A172 (cell line): ENCODE measurements around the gene SRPK3. TPM values are rescaled to one million over a fixed set of nuclear protein-coding genes. Genes with fewer than 3 reads are reported as not detected.
"Not testable (repeated sequence)": the region's sequence is repeated elsewhere in the genome, so short reads cannot be mapped to it uniquely, and the experiment has no call there.

Experiments used
- DNase-seq: peaks from one replicate; pipeline ENCODE4 v3.0.0-alpha.2; 2015; ENCODE audit warnings: low spot score
- total RNA-seq: library from RNA; depleted of rRNA; stranded (reverse); fragments of >200 nt; shearing (Covaris generic); gene quantifications from 2 replicates; pipeline ENCODE4 v1.2.3, GENCODE V29; 2014; rRNA removed

The SRPK3 gene
- 0.59 and 2.2 TPM in 2 replicates for total RNA-seq

DNA sequence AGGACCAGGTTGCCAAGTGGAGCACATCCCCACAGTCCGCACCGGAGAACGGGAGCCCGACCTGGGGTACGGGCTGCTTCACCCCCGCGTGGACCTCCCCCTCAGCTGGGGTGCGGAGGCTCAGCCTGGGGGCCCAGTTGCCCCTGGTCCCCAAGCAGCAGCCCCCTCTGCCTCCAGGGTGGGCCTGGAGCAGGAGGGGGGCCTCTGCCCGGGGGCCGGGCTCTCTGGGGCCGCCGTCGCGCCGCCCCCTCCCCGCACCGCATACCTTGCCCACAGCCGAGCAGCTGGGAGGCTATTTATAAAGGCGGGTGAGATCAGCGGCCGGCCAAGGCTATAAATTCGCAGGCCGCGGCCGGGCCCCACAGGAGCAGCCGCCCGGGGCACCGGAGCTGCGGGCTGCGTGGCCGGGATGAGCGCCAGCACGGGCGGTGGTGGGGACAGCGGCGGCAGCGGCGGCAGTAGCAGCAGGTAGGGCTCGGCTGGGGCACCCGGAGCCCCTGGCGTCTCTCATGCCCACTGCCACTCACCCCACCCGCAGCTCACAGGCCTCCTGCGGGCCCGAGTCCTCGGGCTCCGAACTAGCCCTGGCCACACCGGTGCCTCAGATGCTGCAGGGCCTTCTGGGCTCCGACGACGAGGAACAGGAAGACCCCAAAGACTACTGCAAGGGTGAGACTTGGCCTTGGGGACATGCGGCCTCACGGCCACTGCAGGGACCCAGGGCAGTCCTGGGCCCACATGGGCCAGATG lies at the start of gene SRPK3:
TSS of gene SRPK3 (plus strand) at position 364 of the 750 bp plus-strand sequence. CDS start at position 410, 46 bp downstream.
- DNase-seq = peak; percentile 41

GRCh38 chrX:153731117-153731844 lies 49.6 kb upstream of the SRPK3 start:
- DNase-seq = no peak

DNA sequence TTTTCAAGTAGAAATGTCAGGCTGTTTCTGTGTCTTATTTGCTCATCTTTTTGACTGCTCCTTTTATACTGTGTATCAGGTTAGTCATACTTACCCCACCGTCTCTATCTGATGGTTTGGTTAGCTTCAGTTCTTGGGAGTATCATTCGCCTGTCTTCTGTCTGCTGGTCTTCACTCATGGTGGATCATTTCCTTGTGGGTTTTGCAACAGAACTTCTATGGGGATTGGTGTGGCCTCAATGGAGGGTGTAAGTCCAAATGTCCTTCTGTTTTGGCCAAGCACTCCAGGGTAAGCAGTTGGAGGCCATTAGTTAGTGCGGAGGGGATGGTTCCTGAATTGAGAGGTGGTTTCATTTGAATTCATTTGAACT lies 49.0 kb upstream of the SRPK3 start:
- DNase-seq = no peak

DNA sequence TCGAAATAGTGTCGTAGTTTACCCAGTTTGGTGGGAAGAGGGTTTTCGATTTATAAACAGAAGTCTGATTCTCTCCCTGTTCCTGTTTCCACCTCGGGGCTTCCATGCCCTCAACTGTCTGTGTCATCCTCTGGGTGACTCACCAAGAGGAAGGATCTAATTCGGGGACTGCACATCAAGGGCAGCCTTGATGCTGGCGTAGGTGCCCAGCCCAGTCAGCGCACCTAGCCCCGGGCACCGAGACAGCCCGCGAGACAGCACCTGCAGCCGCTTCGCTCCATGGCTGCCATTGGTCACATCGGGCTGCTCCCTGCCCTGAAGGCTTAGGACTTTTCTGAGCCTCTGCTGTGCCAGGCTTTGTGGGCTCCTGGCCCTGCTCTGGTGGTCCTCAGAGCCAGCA lies 48.4 kb upstream of the SRPK3 start:
- peak; percentile 69 for DNase-seq

DNA sequence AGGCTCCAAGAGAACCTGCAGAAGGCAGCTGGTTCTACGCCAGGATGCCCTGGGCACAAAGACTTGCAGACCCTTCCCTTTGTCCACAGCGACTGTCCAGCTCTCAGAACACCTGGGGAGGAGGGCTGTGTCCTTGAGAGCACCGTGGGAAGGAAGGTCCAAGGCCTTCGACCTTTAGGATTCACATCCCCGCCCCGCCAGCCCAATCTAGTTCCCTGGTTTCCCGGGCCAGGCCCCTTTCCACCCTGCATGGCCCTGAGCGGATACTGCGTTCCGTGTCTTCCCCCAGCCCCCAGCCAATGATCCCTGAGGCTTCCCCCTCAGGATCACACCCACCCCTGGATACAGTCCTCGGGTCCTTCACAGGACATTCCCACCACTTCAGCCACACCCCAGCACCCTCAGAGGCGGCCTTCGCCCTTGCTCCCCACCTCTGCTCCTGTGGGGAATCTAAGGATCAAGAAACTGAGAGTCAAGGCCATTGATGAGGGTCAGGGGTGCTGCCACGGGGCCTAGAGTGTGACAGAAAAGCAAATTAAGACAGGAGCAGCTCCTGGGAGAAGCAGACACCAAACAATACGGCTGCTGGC lies 47.1 kb upstream of the SRPK3 start:
- DNase-seq = no peak

- no peak for DNase-seq
Measured at GRCh38 chrX:153734871-153735270, 46.0 kb upstream of the SRPK3 start.

DNA sequence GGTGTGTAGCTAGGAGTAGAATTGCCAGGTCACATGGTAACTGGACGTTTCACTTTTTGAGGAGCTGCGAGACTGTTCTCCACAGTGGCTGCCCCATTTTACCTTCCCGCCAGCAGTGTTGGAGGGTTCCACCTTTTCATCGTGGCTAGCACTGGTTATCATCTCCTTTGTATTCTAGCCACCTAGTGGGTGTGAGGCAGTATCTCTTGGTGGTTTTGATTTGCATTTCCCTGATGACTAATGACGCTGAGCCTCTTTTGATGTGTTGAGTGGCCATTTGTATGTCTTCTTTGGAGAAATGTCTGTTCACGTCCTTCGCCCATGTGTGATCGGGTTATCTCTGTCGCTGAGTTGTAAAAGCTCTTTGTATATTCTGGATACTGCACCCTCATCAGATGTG lies 45.6 kb upstream of the SRPK3 start:
- peak; percentile 29 for DNase-seq

GRCh38 chrX:153736071-153736820 lies 44.6 kb upstream of the SRPK3 start:
- no peak for DNase-seq

DNA sequence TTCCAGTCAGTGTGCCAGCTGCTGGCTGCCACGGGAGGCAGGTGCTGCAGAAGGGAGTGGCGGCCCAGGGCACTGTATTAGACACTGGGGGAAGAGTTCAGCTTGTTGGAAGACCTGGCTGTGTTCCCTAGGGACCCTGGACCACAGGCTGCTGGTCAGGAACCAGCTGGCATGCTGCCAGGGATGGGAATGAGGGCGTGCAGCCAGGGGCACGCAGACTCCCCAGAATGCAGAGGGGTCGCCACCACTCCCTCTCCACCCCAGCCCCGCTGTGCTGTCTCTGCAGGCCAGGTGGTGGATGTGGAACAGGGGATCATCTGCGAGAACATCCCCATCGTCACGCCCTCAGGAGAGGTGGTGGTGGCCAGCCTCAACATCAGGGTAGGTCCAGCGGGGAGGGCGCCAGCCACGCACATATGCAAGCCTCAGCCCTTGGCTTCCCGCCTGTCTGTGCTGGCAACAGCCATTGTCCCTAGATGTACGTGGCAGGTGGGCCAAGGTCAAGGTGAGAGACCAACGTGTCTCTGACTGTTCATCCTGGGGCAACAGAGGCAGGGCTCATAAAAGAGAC lies 43.9 kb upstream of the SRPK3 start:
- no peak for DNase-seq

- DNase-seq = no peak
Measured at GRCh38 chrX:153738056-153738605, 42.7 kb upstream of the SRPK3 start.

DNA sequence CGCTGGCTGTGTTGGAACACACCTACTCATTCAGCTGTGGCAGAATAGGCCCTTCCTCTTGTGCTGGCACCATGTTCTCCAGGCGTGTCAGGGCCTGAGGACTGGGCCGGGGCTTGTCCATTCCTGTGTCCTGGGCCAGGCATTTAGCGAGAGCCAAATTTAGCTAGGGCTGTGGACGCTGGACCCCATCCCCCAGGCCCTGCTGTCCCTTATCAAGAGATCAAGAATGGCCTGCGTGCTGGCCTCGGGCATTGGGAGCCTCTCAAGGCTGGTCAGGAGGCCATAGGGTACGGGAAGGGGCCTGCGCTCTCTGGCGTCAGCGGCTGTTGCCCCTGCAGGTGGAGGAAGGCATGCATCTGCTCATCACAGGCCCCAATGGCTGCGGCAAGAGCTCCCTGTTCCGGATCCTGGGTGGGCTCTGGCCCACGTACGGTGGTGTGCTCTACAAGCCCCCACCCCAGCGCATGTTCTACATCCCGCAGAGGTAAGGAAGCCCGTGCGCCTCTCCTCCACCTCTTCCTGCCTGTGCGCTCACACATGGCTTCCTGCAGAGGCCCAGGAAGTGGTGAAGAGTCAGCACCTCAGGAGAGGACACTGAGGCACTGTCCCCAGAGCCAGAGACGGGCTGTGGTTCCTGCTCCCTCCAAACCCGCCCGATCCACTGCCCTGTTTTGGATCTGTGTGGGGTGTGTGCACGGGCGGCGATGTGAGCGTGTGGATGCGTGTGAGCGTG lies 40.9 kb upstream of the SRPK3 start:
- DNase-seq = no peak

- DNase-seq = no peak
Measured at GRCh38 chrX:153740631-153741222, 40.1 kb upstream of the SRPK3 start.

DNA sequence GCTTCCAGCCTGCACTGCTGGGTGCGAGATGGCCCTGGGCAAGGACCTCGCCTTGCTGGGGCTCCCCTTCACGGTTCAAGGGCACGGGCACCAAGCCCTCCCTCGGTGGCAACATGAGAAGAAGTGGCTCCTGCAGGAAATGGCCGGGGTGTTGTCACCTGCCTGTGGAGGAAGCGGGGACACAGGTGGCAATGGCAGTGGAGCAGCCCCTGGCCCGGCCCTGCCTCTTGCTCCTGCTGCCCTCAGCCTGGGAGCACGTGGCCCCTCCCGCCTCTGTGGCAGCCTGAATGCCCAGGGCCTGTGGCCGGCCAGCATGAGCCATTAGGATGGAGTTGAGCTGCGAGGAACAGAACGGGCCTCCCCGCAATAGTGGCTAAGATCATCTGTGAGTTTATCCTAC lies 39.4 kb upstream of the SRPK3 start:
- DNase-seq = no peak

DNA sequence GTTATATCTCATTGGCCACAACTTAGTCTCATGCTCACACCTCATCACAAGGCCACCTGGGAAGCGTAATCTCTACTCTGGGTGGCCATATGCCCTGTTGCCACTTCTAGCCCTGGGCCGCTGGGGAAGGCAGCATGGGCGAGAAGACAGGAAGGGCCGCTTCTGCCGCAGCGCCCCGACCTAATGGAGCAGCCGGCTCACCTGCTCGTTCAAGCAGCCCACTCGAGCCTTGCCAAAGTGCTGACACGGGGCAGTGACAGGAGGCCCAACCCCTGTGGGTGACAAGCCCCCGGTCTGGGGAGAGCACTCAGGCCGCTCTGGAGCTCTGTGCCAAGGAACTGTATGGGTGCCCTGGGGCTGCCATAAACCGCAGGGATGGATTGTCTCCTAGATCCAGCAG lies 38.7 kb upstream of the SRPK3 start:
- not testable (repeated sequence) for DNase-seq

DNA sequence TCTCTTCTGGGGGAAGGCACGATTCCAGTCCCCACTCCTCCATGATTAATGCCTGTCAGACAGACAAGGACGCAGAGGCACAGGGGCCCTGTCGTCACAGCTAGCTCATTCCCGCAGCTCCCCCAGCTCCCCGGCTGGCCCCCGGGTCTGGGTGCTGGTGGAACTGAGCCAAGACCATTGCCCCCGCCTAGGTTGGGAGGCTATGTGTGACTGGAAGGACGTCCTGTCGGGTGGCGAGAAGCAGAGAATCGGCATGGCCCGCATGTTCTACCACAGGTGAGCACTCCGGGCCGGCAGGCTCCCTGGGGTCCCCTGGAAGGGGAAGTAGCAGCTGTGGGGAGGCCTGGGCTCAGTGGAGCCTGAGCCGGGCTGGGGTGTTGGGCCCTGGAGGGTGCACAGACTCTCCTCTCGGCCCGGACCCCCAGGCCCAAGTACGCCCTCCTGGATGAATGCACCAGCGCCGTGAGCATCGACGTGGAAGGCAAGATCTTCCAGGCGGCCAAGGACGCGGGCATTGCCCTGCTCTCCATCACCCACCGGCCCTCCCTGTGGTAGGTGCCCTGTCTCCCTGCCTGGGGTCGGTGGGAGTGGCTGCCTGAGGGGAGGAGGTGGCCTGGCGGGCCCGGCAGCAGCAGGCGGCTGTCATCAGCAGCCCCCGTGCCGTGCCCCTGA lies 37.9 kb upstream of the SRPK3 start:
- not testable (repeated sequence) for DNase-seq

DNA sequence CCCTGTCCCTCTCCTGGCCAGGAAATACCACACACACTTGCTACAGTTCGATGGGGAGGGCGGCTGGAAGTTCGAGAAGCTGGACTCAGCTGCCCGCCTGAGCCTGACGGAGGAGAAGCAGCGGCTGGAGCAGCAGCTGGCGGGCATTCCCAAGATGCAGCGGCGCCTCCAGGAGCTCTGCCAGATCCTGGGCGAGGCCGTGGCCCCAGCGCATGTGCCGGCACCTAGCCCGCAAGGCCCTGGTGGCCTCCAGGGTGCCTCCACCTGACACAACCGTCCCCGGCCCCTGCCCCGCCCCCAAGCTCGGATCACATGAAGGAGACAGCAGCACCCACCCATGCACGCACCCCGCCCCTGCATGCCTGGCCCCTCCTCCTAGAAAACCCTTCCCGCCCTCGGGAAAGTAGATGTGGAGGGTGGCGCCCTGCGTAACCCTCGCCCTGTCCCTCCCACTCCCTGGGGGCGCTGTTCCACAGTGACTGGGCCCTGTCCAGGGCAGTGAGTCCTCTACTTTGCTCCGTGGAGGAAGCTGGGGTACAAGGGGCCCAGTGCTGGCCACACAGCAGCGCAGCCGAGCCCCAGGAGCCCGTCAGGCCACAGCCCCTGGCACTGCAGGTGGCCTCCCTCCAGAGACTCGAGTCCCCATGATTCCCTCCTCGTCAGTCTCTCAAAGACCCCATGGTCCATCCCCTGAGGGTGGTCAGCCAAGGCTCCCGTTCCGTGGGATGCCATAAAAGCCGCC lies 37.2 kb upstream of the SRPK3 start:
- not testable (repeated sequence) for DNase-seq

GRCh38 chrX:153744210-153745066 lies 36.4 kb upstream of the SRPK3 start:
- no peak for DNase-seq

- not testable (repeated sequence) for DNase-seq
Measured at GRCh38 chrX:153745067-153745433, 35.8 kb upstream of the SRPK3 start.
